Body of pancreas (tissue), 4 donors: ENCODE measurements around the gene CDH12.

ENCODE experiments used
- POLR2A ChIP-seq, 3 donors: fragments of 450-650 bp; IDR thresholded peaks; one replicate each; pipeline ENCODE4 v1.6.1; 2016; ENCODE audit warnings: antibody characterized with exemption in 3 of 3, mild to moderate bottlenecking in 2 of 3
- TF ChIP-seq, protein P1 (sequence below), 7 experiments: fragments of 450-650 bp in 4 of 7; fragments of 200-600 bp in 3 of 7; sonication (generic) in 3 of 7; IDR thresholded peaks; one replicate each; pipeline ENCODE4 v1.5.1; 2016 to 2019; ENCODE audit warnings: antibody characterized with exemption in 7 of 7

DNA sequence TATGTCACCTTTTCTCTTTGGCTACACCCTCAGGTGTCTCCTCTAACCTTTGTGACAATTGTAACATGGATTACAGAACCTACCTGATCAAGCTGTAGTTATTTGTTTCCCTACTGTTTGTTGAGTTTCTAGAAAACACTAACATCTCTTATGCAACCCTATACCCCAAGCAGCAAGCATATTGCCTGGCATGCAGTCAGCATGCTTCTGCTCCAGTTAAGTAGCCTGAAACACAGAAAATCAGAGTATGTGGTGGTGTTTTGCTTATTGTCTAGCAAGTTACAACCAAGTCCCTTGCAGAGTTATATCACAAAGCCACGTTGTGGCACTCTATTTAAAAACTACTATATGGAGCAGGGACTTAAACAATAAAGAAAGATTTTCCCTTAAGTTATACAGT lies 131.1 kb downstream of the CDH12 start:
- TF ChIP-seq, protein P1, sequence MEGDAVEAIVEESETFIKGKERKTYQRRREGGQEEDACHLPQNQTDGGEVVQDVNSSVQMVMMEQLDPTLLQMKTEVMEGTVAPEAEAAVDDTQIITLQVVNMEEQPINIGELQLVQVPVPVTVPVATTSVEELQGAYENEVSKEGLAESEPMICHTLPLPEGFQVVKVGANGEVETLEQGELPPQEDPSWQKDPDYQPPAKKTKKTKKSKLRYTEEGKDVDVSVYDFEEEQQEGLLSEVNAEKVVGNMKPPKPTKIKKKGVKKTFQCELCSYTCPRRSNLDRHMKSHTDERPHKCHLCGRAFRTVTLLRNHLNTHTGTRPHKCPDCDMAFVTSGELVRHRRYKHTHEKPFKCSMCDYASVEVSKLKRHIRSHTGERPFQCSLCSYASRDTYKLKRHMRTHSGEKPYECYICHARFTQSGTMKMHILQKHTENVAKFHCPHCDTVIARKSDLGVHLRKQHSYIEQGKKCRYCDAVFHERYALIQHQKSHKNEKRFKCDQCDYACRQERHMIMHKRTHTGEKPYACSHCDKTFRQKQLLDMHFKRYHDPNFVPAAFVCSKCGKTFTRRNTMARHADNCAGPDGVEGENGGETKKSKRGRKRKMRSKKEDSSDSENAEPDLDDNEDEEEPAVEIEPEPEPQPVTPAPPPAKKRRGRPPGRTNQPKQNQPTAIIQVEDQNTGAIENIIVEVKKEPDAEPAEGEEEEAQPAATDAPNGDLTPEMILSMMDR (IDR thresholded peaks at IDR 0.05) = no peak
- TF ChIP-seq POLR2A (IDR thresholded peaks at IDR 0.05) = no peak
